Inferior parietal cortex (tissue), 1 donor: ENCODE results near the gene TTLL10.
"Not testable (repeated sequence)": the region's sequence is repeated elsewhere in the genome, so short reads cannot be mapped to it uniquely, and the experiment has no call there.

ENCODE experiments used
- DNase-seq: peaks from one replicate; pipeline ENCODE4 v3.0.0-alpha.2; 2016; ENCODE audit errors: extremely low spot score

TTLL10 gene

GRCh38 chr1:1141244-1141910, 32.3 kb upstream of the TTLL10 start:
- no peak for DNase-seq

GRCh38 chr1:1141911-1142250, 31.8 kb upstream of the TTLL10 start:
- DNase-seq, result no peak

- not testable (repeated sequence) for DNase-seq
Observed at GRCh38 chr1:1142352-1142751, 31.3 kb upstream of the TTLL10 start.

DNA sequence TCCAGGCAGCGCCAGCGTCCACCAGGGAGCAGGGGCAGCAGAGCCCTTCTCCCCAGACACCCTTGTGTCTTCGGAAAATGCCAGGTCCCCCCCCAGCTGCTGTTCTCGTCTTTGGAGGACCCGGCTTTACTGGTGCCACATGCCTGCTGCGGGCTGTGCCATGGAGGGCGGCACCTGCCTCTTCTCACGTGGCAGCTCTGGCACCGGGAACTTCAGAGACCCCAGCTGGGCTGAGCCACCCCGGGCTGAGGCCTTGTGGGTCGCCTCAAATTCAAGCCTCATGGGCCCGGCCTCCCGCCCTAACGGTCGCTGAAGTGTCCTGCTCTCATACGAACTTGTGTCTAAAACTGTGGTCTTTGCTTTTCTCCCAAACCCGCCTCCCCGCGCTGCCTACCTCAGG, 30.8 kb upstream of the TTLL10 start:
- DNase-seq, result no peak

GRCh38 chr1:1143636-1144035, 30.0 kb upstream of the TTLL10 start:
- no peak for DNase-seq

DNA sequence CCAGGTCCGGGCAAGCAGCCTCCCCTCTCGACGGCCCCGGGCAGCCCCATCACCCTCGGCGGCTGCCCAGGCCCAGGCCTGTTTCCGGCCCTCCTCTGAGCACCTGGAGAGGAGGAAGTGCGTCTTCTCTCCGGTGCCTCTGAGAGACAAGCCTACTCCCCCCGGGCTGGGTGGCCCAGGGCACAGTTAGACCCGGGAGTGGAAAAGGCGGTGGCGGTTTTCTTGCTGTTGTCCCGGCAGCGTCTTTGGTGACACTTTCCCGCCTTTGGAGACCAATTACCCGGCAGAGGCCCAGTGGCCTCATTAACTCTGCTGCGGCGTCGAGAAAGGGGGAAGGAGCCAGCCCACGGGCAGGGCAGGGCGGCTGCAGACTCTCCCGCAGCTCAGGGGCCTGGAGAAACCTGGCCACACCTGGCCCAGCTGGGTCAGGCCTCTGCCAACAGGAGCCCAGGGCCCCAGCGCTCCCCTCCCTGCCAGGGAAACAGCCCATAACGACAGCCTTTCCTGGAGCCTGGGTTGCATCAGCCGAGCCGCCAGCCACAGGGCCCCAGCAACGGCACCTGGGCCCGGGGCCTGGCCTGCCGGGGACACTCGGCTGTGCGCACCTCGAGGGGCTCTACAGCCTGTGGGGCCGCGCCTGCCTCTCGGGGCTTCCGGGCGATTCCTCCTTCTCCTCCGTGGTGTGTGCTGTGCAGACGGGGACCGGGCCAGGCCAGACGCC, 29.4 kb upstream of the TTLL10 start:
- no peak for DNase-seq

- DNase-seq, result no peak
Observed at GRCh38 chr1:1144843-1145546, 28.7 kb upstream of the TTLL10 start.

DNA sequence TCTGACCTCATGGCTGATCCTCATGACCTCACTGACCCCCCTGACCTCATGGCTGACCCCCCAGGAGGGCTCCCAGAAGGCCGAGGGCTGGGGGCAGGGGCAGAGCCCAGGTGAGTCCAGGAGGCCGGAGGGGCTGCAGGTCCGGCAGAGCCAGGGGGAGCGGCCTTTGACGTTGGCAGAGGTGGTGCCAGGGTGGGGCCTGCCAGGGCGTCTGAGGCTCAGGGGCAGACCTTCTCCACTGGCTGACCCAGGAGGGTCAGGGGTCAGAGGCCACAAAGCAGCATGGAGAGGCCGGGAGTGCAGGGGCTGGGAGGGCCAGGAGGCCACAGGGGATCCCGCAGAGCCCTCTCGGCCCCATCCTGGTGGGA, 28.1 kb upstream of the TTLL10 start:
- DNase-seq, result no peak

GRCh38 chr1:1146026-1146425, 27.7 kb upstream of the TTLL10 start:
- no peak for DNase-seq

- no peak for DNase-seq
Observed at GRCh38 chr1:1146596-1146995, 27.1 kb upstream of the TTLL10 start.

DNA sequence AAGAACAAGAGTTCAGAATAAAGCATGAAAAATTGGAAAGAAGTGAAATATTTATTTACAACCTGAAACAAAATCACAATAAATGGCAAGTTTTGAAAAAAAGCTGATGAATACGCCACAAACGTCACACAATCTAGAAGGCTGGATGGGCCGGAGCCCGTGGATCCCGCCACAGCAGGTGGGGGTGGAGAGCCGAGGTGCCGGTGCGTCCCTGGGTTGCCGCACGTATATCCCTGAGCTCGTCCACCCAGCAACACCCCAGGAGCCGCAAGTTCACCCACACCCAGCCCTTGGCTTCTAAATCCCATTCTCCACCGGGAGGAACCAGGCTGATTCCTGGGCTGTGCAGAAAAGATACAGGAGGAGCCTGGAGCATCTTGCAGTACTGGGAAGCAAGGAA, 25.6 kb upstream of the TTLL10 start:
- DNase-seq, result no peak

- DNase-seq, result no peak
Observed at GRCh38 chr1:1148569-1148968, 25.1 kb upstream of the TTLL10 start.

DNA sequence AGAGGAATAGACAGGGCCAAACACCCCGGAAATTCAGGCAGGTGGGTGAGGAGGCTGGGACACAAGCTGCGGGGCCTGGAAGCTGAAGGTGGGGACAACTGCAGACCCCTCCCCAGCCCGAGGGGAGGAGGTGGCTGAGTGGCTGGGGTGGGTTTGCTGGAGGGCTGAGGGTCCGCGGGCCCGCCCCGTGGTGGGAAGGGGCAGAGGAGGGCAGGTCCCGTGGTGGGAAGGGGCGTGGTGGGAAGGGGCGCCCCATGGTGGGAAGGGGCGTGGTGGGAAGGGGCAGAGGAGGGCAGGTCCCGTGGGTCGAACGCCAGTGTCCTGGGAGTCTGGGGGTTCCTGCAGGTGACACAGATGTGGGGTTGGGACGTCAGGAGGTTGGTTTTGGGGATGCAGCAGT, 24.3 kb upstream of the TTLL10 start:
- no peak for DNase-seq

GRCh38 chr1:1150100-1150499, 23.6 kb upstream of the TTLL10 start:
- DNase-seq, result no peak

GRCh38 chr1:1151306-1151705, 22.4 kb upstream of the TTLL10 start:
- DNase-seq, result no peak

- DNase-seq, result not testable (repeated sequence)
Observed at GRCh38 chr1:1152431-1152830, 21.2 kb upstream of the TTLL10 start.

GRCh38 chr1:1153215-1153614, 20.5 kb upstream of the TTLL10 start:
- not testable (repeated sequence) for DNase-seq

GRCh38 chr1:1153874-1154273, 19.8 kb upstream of the TTLL10 start:
- DNase-seq, result no peak

GRCh38 chr1:1155258-1155657, 18.4 kb upstream of the TTLL10 start:
- DNase-seq, result no peak

GRCh38 chr1:1156140-1157032, 17.3 kb upstream of the TTLL10 start:
- no peak for DNase-seq

GRCh38 chr1:1157033-1157365, 16.7 kb upstream of the TTLL10 start:
- DNase-seq, result no peak

GRCh38 chr1:1157426-1157913, 16.2 kb upstream of the TTLL10 start:
- DNase-seq, result peak; percentile 63
